Skeletal muscle cell (primary cell): ENCODE results near the gene ZNF112.
"Not testable (repeated sequence)": the region's sequence is repeated elsewhere in the genome, so short reads cannot be mapped to it uniquely, and the experiment has no call there.

ENCODE experiments used
- DNase-seq: peaks from one replicate; pipeline ENCODE4 v3.0.0-alpha.2; 2010; ENCODE audit warnings: low read depth
- H3K4me3 ChIP-seq: 2 replicates; pipeline ENCODE4 v1.5.1; 2011; ENCODE audit warnings: low read depth, mild to moderate bottlenecking, control low read depth, low read length, moderate library complexity

ZNF112 gene

DNA sequence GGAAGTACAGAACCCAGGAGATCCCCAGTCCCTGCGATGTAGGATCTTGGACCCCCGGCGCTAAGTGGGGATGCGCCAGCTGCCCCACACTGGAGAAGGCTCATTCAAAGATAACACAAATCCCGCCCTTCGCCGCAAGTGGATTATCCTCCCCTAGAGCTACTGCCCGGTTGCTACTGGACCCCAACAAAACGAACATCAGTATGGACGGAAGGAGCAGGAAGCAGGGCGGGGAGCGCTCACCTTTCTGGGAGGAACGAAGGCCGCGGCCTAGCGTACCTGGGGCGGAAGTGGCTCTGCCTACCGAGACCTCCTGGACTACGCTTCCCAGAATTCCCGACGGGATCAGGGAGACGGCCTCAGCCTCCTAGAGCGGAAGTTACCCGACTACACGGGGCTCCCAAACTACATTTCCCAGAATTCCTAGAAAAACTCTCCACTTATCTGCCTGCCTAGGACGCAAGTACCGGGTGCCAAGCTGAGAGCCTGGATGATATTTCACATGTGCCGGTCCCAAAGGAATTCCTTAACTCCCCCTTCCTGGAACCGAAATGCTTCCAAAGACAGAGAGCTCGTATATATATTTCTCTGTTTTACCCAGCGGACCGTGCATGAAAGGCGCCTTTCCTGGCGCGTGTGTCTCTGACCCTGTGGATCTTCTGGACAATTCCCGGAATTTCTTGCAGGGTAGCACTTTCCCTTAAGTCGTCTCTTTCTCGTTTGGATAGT lies at the start of gene ZNF112:
ZNF112 (minus strand) TSS at position 298 of the 729 bp plus-strand sequence. CDS start 16,141 bp downstream, outside the sequence.
- DNase-seq: peak; percentile 69
- H3K4me3 ChIP-seq: peak within 1 kb of the TSS; percentile 65

DNA sequence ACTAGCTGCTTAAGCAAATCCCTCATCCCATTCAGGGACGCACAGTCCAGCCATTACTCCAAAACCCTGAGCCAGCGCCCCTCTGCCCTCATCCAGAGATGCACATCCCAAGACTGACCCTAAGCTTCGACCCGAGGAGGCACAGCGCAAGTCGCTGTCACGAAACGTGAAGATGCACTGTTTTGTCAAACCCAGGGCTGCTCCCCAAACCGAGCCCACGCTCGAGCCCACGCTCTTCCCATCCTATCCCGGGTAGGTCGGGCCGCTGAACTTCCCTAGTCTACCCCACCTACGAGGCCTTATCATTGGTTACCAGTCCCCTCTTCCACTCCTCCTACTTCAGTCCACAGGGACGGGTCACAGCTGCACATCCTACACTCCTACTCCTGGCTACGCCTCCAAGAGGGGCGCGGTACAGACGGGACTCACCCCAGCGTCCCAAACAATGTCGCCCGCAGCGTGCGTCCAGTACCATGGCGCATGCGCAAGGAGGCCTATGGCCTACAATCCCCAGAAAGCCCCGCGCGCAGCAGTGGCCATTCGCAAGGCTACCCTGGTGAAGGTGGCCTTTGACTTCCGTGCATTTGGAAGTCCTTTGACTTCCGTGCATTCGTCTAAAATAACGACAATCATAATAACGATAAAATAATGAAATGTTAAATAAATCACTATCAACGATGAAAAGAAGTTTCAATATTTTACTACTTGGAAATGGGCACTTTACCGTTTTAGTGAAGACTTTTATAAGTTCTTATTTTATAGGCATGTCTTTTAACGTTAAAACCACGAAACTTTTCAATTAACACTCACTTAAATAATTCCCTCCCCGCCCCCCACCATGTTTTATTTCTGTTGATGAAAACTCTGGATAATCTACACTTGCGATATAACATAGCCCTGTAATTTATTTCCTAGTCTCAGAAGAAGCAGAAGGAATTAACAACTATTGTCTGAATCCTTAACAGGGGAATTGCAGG lies 44.9 kb upstream of the ZNF112 start, which contains the start of gene ZNF285:
ZNF285 (minus strand) TSS at position 470 of the 977 bp plus-strand sequence. CDS start 4,395 bp downstream, outside the sequence.
- peak; percentile 93 for DNase-seq
- peak within 1 kb of the TSS; percentile 68 for H3K4me3 ChIP-seq

DNA sequence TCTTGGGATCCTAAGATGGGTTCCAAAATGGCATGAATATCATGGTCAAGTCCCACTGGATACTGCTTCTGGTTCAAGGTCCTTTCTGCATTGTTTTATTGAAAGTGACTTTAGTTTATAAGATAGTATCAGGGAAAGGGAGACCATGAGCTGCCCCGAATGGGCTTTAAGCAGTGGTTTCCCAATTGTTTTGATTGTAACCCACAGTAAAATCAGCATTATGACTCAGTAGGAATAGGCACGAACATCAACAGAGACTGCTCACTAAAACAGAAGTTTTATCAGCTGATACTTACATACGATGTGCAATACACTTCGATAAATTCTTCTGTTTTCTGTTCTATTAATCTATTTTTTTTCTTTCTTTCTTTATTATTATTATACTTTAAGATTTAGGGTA lies 32.8 kb upstream of the ZNF112 start:
- not testable (repeated sequence) for DNase-seq, H3K4me3 ChIP-seq

GRCh38 chr19:44374789-44375188 lies 18.3 kb upstream of the ZNF112 start:
- DNase-seq: no peak
- no peak overlapping the region for H3K4me3 ChIP-seq

DNA sequence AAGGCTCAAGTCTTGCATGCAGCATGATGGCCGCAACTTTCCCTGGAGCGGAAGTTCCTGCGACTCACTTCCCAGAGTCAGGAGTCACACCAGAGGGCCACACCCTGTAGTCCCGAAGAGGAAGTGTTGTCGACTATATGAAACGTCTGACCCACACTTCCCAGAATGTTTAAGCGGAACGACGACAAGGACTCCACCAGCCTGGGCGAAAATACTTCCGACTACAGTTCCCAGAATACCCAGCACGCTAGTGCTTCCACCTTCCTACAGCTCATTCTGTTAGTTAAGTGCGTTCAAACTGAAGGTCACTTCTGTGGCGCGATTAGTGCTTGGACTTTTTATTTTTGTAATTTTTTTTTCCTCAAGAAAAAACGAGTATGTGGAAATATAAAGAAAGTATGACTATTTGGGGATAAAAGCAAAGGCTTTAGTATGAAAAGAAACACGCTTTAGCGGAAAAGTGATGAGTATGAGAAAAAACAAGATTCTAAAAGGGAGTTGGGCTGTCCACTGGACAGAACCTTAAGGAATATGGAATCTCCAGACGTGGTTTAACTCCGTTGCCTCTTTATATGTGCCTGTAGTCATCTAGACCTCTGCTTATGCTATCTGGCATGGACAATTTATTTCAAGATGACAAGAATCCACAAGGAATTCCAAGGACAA lies 15.5 kb upstream of the ZNF112 start:
- no peak overlapping the region for H3K4me3 ChIP-seq
- DNase-seq: no peak

DNA sequence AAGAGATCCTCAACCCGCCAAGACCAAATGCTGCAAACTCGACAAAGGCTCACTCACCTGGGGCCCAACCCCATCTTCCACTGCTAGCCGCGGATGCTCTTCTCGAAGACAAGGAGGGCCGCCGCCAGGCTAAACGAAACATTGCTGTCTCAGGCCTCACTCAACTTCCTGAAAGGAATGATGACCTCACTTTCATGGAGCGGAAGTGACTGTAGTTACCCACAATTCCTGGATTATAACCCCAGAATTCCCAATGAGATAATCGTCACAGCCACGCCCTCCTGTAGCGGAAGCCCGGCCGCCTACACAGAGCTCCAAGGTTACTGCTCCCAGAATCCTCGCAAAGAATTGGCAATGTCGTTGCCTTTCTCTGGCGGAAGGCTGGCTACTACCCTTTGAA lies 10.5 kb upstream of the ZNF112 start:
- no peak overlapping the region for H3K4me3 ChIP-seq
- DNase-seq: no peak

- no peak for DNase-seq
- no peak overlapping the region for H3K4me3 ChIP-seq
Observed at GRCh38 chr19:44346556-44346955, 9.9 kb downstream of the ZNF112 start.

DNA sequence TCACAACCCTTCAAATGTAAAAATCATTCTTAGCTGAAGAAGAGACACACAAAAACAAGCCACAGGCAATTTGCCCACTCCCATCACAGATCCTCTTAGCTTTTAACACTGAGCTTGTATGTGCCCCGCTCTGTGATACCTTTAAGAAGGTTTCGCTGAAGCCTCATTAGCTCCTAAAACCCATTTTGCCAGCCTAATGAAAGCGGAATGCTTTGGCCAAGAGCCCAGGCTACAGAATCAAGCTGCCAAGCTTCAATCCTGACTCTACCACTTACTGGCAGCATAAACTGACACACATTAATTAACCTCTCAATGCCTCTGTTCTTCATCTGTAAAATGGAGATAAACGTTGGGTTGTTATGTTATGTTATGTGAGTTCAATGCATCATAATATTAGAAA lies 10.5 kb downstream of the ZNF112 start:
- DNase-seq: no peak
- H3K4me3 ChIP-seq: no peak overlapping the region

DNA sequence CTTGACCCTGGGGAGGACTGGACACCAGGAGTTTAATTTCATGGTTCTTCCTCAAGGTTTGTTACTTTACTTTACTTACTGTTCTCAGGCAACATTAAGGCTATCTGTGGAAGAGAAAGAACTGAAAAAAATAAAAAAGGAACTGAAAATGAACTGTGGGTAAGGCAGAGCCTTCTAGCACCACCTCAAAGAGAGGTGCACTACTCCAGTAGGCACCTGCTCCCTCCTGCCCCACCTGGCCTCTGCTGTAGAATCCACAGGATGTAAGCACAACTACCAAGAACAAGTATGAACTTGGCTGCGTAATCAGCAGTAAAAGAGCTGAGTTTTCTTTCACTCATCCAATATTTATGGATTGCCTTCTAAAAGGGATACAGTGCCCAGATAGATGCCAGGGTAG lies 12.2 kb downstream of the ZNF112 start:
- no peak overlapping the region for H3K4me3 ChIP-seq
- no peak for DNase-seq

DNA sequence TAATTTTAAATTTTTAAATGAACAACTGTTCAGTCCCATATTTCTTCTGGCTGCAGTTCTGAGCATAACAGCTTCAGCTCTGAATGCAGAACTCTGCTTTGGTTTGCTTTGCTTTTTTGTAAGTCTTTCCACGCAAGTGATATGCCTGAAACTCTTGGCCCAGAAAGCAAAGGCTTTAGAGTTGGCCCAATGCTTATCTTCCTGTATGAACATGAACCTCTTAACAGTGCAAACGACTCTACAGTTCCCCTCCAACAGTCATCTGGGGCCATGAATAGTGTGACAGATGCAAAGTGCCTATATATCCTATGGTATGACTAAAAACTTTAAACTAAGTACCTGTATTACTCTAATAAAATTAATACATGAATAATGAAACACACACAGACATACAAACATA lies 14.7 kb downstream of the ZNF112 start:
- no peak for DNase-seq
- H3K4me3 ChIP-seq: no peak overlapping the region

- DNase-seq, H3K4me3 ChIP-seq: not testable (repeated sequence)
Observed at GRCh38 chr19:44334639-44335038, 21.8 kb downstream of the ZNF112 start.

GRCh38 chr19:44332145-44332544 lies 24.3 kb downstream of the ZNF112 start:
- no peak for DNase-seq
- no peak overlapping the region for H3K4me3 ChIP-seq

DNA sequence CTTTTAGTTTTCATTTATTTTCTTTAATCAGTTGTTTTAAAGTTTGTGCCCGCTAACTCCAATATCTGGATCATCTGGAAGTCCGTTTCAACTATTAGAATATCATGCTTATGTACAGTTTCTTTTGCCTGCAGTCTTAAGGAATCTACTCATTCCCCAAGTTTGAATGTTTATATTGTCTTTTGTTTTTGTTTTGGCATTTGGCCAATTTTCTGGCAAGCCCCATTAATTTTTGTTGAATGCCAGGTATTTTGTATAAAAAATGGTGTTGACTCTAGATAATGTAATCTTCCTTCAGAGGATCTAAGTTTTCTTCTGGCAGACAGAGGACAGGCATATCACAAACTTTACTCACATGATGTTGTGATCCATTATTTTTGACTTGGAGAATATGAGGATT lies 40.6 kb downstream of the ZNF112 start:
- DNase-seq: no peak
- H3K4me3 ChIP-seq: no peak overlapping the region

DNA sequence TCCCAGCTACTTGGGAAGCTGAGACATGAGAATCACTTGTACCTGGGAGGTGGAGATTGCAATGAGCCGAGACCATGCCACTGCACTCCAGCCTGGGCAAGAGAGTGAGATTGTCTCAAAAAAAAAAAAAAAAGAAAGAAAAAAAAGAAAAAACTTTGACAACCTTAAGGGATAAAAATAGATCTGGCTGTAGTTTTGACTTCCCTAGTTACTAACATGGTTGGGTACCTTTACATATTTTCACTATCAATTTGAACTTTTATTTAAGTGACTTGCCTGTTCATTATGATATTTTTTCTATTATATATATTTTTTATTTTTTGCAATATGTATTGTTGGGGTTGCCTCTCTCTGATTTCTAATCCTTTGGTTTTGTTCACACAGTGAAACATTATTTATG lies 43.2 kb downstream of the ZNF112 start:
- DNase-seq: no peak
- no peak overlapping the region for H3K4me3 ChIP-seq

- DNase-seq: no peak
- no peak overlapping the region for H3K4me3 ChIP-seq
Observed at GRCh38 chr19:44308011-44308410, 48.5 kb downstream of the ZNF112 start.

DNA sequence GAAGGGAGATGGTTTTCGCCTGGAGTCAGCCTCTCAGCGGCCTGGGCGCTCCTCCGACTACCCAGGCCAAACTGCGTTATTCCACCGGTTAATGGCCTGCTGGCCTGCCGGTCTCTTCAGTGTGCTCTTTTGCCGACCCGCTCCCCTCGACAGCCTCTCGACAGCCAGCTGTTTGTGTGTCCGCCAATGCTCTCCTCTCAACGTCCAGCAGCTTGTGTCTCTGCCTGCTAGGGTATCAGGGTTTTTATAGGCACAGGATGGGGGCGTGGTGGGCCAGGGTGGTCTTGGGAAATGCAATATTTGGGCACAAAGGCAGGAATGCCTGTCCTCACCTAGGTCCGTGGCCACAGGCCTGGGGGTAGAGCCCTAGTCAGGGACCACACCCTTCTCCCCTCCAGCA lies 50.2 kb downstream of the ZNF112 start:
- H3K4me3 ChIP-seq: no peak overlapping the region
- no peak for DNase-seq

DNA sequence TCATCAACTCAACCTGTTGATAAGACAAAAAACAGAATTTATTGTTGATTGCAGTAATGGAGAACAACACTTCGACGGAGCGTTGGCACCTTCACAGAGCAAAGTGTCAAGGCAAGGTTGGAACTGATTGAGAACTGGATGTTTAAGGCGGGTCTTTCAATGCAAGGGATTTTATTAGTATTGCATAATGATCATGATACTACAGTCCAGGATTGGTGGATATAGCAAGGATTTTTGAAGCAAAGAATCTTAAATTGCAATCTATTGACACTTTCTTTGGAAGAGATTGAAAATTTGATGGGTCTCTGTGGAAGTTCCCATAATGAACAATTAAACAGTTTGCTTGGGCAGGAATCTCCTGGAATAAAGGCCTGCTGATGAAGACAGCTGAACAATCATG lies 51.0 kb downstream of the ZNF112 start:
- H3K4me3 ChIP-seq: peak overlapping the region; percentile 72

GRCh38 chr19:44304659-44305193 lies 51.8 kb downstream of the ZNF112 start, which contains the start of gene ZNF235:
ZNF235 (minus strand) TSS chr19:44305025; CDS start chr19:44303404, 1,621 bp downstream.
- H3K4me3 ChIP-seq: peak within 1 kb of the TSS; percentile 72
- peak; percentile 93 for DNase-seq

More for the DNA sequence above, 51.0 kb downstream of the ZNF112 start:
- no peak for DNase-seq

- DNase-seq: peak; percentile 1
- H3K4me3 ChIP-seq: peak overlapping the region; percentile 72
Observed at GRCh38 chr19:44303976-44304568, 52.4 kb downstream of the ZNF112 start.
